HEK293 (cell line): ENCODE results near the gene VAMP7.

Source experiments
- CTCF ChIP-seq: fragments of 450-650 bp; formaldehyde crosslinking; IDR thresholded peaks from 2 replicates; pipeline ENCODE4 v1.5.1; 2016; ENCODE audit warnings: missing biosample characterization, missing genetic modification characterization
- ZNF548 ChIP-seq: fragments of 450-650 bp; formaldehyde crosslinking; IDR thresholded peaks from 2 replicates; pipeline ENCODE4 v1.5.1; 2016; ENCODE audit warnings: missing biosample characterization, missing genetic modification characterization

- TF ChIP-seq CTCF (tag by site-specific recombination), result no peak
- no peak for TF ChIP-seq ZNF548 (tag by site-specific recombination)
Measured at GRCh38 chrX:155865193-155865592, 16.0 kb upstream of the VAMP7 start.
